ENCODE data around the gene OR13C3. TPM values are rescaled to one million over a fixed set of nuclear protein-coding genes. Genes with fewer than 3 reads are reported as not detected.

OR13C3 gene
- total RNA-seq, 2 experiments from 2014 or later = not detected

DNA sequence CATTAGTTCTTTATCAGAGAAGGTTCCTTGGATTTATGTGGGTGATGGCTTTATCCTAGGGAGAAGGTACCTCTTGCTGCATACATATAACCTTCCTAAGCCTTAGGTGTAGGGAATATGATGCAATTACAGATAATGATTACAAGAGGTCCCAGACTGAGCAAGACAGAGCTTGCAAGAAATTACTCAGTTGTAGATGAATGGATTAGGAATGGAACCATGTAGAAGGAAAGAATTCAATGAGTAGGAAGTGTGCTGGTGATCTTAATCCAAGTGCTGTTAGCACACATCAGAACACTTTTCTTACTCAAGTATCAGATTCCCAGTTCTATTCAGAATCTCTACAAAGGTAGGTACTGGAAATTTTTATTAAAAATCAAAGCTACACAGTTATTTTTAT lies 30.1 kb downstream of the OR13C3 start:
- Histone ChIP-seq H3K27ac (ENCODE audit: low read depth, low read length, poor library complexity, severe bottlenecking) (no peak overlapping the region), H2AFZ (ENCODE audit: low read length) (no peak overlapping the region), H3K9me2 (ENCODE audit: insufficient read depth, low read length) (no peaks in the 10 kb centered on the region), H3K79me2 (ENCODE audit: insufficient read depth, low read depth, low read length) (no peaks in the 10 kb centered on the region), H3K4me3 (ENCODE audit: low read depth, low read length, poor library complexity, severe bottlenecking) (no peak overlapping the region), H3K36me3 (ENCODE audit: insufficient read depth, low read length) (no peaks in the 10 kb centered on the region), H3K9me3 (ENCODE audit: low read length) (no peaks in the 10 kb centered on the region), H3K4me2 (ENCODE audit: low read length) (no peak overlapping the region), H3K4me1 (ENCODE audit: insufficient read depth, low read length, poor library complexity, severe bottlenecking) (no peaks in the 10 kb centered on the region), H4K20me1 (ENCODE audit: insufficient read depth, low read length) (no peaks in the 10 kb centered on the region)
- POLR2A ChIA-PET = no interaction called here
- CTCF ChIA-PET (ENCODE audit: unreplicated experiment) = no interaction called here
- intact Hi-C loops (cut with micrococcal nuclease; ENCODE audit: unreplicated experiment) = no loop called here
- TF ChIP-seq EZH2phosphoT487 (IDR thresholded peaks at IDR 0.05; ENCODE audit: borderline replicate concordance, low read depth, low read length) = no peak
- no peak for DNase-seq (ENCODE audit: low spot score)
- BruUV-seq (replicated peaks) = no TSS peak

DNA sequence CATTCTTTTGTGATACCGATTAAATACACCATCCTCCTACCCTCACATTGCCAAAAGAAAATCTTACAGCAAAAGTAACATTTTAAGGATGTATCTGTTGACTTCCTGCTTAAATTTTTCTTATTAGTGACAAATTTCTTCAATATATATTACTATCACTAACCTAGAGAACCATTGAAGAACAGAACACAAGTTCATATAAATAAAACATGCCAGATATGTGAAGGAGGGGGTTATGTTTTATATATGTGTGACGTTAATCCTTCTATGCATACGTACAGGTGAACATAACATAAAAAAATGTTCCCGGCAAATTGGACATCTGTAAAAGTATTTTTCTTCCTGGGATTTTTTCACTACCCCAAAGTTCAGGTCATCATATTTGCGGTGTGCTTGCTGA lies 32.7 kb downstream of the OR13C3 start, which contains the start of gene OR13F1:
Gene OR13F1, plus strand, starts transcription at position 301 of the 400 bp plus-strand sequence. Its CDS starts 0 bp downstream, at position 301.
- H3K36me3 ChIP-seq (ENCODE audit: insufficient read depth, low read length) = no peaks in the 10 kb centered on the region
- H2AFZ ChIP-seq (ENCODE audit: low read length) = no peak within 1 kb of the TSS
- H3K4me1 ChIP-seq (ENCODE audit: insufficient read depth, low read length, poor library complexity, severe bottlenecking) = no peaks in the 10 kb centered on the region
- no peaks in the 10 kb centered on the region for H3K9me3 ChIP-seq (ENCODE audit: low read length)
- H3K4me3 ChIP-seq (ENCODE audit: low read depth, low read length, poor library complexity, severe bottlenecking) = no peak within 1 kb of the TSS
- intact Hi-C loops (cut with micrococcal nuclease; ENCODE audit: unreplicated experiment) = no loop called here
- no peak for DNase-seq (ENCODE audit: low spot score)
- ChIA-PET CTCF (ENCODE audit: unreplicated experiment) (no interaction called here), POLR2A (no interaction called here)
- no peak for TF ChIP-seq EZH2phosphoT487 (IDR thresholded peaks at IDR 0.05; ENCODE audit: borderline replicate concordance, low read depth, low read length)
- TF ChIP-seq, protein P1, sequence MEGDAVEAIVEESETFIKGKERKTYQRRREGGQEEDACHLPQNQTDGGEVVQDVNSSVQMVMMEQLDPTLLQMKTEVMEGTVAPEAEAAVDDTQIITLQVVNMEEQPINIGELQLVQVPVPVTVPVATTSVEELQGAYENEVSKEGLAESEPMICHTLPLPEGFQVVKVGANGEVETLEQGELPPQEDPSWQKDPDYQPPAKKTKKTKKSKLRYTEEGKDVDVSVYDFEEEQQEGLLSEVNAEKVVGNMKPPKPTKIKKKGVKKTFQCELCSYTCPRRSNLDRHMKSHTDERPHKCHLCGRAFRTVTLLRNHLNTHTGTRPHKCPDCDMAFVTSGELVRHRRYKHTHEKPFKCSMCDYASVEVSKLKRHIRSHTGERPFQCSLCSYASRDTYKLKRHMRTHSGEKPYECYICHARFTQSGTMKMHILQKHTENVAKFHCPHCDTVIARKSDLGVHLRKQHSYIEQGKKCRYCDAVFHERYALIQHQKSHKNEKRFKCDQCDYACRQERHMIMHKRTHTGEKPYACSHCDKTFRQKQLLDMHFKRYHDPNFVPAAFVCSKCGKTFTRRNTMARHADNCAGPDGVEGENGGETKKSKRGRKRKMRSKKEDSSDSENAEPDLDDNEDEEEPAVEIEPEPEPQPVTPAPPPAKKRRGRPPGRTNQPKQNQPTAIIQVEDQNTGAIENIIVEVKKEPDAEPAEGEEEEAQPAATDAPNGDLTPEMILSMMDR (conservative IDR thresholded peaks at IDR 0.05; ENCODE audit: low read length) = no peak
- no peak within 1 kb of the TSS for H3K4me2 ChIP-seq (ENCODE audit: low read length)
- no peaks in the 10 kb centered on the region for H4K20me1 ChIP-seq (ENCODE audit: insufficient read depth, low read length)
- no peaks in the 10 kb centered on the region for H3K79me2 ChIP-seq (ENCODE audit: insufficient read depth, low read depth, low read length)
- H3K27ac ChIP-seq (ENCODE audit: low read depth, low read length, poor library complexity, severe bottlenecking) = no peak within 1 kb of the TSS
- H3K9me2 ChIP-seq (ENCODE audit: insufficient read depth, low read length) = no peaks in the 10 kb centered on the region
- BruUV-seq (replicated peaks) = no TSS peak

DNA sequence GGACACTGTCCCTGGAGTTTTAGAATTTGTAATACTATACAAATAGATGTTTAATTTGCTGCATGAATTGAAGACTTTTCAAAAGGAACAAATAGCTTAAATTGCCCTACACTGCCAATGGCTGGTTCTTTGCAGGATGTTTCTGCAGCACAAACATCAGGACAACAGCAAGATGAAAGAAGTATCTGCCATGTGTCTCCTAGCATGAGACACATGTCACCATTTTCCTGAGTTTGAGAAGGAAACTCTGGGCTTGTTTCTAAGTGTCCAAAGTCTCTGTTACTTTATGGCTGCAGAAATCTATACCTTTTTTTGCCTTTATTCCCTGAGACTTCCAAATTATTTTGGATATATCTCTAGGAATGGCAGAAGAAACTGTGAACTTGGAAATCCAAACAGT lies 33.2 kb downstream of the OR13C3 start:
- intact Hi-C loops (cut with micrococcal nuclease; ENCODE audit: unreplicated experiment) = no loop called here
- no peaks in the 10 kb centered on the region for H4K20me1 ChIP-seq (ENCODE audit: insufficient read depth, low read length)
- CTCF ChIA-PET (ENCODE audit: unreplicated experiment) = no interaction called here
- H3K27ac ChIP-seq (ENCODE audit: low read depth, low read length, poor library complexity, severe bottlenecking) = no peak overlapping the region
- H3K4me3 ChIP-seq (ENCODE audit: low read depth, low read length, poor library complexity, severe bottlenecking) = no peak overlapping the region
- TF ChIP-seq, protein P1 (conservative IDR thresholded peaks at IDR 0.05; ENCODE audit: low read length) = no peak
- TF ChIP-seq EZH2phosphoT487 (IDR thresholded peaks at IDR 0.05; ENCODE audit: borderline replicate concordance, low read depth, low read length) = no peak
- no peaks in the 10 kb centered on the region for H3K9me3 ChIP-seq (ENCODE audit: low read length)
- H3K9me2 ChIP-seq (ENCODE audit: insufficient read depth, low read length) = no peaks in the 10 kb centered on the region
- no peak overlapping the region for H3K4me2 ChIP-seq (ENCODE audit: low read length)
- H2AFZ ChIP-seq (ENCODE audit: low read length) = no peak overlapping the region
- BruUV-seq (replicated peaks) = no TSS peak
- no peaks in the 10 kb centered on the region for H3K4me1 ChIP-seq (ENCODE audit: insufficient read depth, low read length, poor library complexity, severe bottlenecking)
- H3K36me3 ChIP-seq (ENCODE audit: insufficient read depth, low read length) = no peaks in the 10 kb centered on the region
- H3K79me2 ChIP-seq (ENCODE audit: insufficient read depth, low read depth, low read length) = no peaks in the 10 kb centered on the region
- DNase-seq (ENCODE audit: low spot score) = no peak
- POLR2A ChIA-PET = no interaction called here

Measured in OCI-LY7 (cell line).